Right forelimb (tissue), 1 donor: Measurements from ENCODE around the gene CLK2.
"Not testable (repeated sequence)": the region's sequence is repeated elsewhere in the genome, so short reads cannot be mapped to it uniquely, and the experiment has no call there.

ENCODE experiments used
- DNase-seq: peaks from one replicate; pipeline ENCODE4 v3.0.0-alpha.2; 2018

CLK2 gene

GRCh38 chr1:155295942-155296267 lies 22.6 kb upstream of the CLK2 start:
- DNase-seq, result no peak

GRCh38 chr1:155295183-155295941 lies 22.1 kb upstream of the CLK2 start:
- DNase-seq, result no peak

- DNase-seq, result no peak
Measured at GRCh38 chr1:155294520-155295182, 21.3 kb upstream of the CLK2 start.

GRCh38 chr1:155293086-155293749 lies 19.9 kb upstream of the CLK2 start:
- DNase-seq, result no peak

- DNase-seq, result not testable (repeated sequence)
Measured at GRCh38 chr1:155291006-155291405, 17.7 kb upstream of the CLK2 start.

GRCh38 chr1:155287987-155288543 lies 14.8 kb upstream of the CLK2 start:
- no peak for DNase-seq

- no peak for DNase-seq
Measured at GRCh38 chr1:155286544-155286943, 13.2 kb upstream of the CLK2 start.

GRCh38 chr1:155285631-155286044 lies 12.3 kb upstream of the CLK2 start:
- DNase-seq, result no peak

- DNase-seq, result no peak
Measured at GRCh38 chr1:155285063-155285462, 11.8 kb upstream of the CLK2 start.

GRCh38 chr1:155284476-155284875 lies 11.2 kb upstream of the CLK2 start:
- no peak for DNase-seq

- DNase-seq, result no peak
Measured at GRCh38 chr1:155282488-155283091, 9.3 kb upstream of the CLK2 start.

GRCh38 chr1:155279268-155279667 lies 6.0 kb upstream of the CLK2 start:
- DNase-seq, result no peak

- DNase-seq, result no peak
Measured at GRCh38 chr1:155278689-155279160, 5.4 kb upstream of the CLK2 start.

GRCh38 chr1:155277902-155278688 lies 4.8 kb upstream of the CLK2 start:
- peak; percentile 81 for DNase-seq

- DNase-seq, result peak; percentile 99
Measured at GRCh38 chr1:155277070-155277901, 4.0 kb upstream of the CLK2 start, which contains the start of gene HCN3. TSS of gene HCN3 (plus strand) at chr1:155277463. CDS start at chr1:155277591, 128 bp downstream.

- no peak for DNase-seq
Measured at GRCh38 chr1:155272466-155273342, 600 bp downstream of the CLK2 start.

- no peak for DNase-seq
Measured at GRCh38 chr1:155269381-155269780, 3.9 kb downstream of the CLK2 start.

- DNase-seq, result no peak
Measured at GRCh38 chr1:155268630-155269029, 4.7 kb downstream of the CLK2 start.

GRCh38 chr1:155267373-155267772 lies 5.9 kb downstream of the CLK2 start:
- DNase-seq, result no peak

- DNase-seq, result no peak
Measured at GRCh38 chr1:155266553-155266952, 6.8 kb downstream of the CLK2 start.
